Left forelimb (tissue), 1 donor: Measurements from ENCODE around the gene LRRC32.
"Not testable (repeated sequence)": the region's sequence is repeated elsewhere in the genome, so short reads cannot be mapped to it uniquely, and the experiment has no call there.

ENCODE experiments used
- DNase-seq: peaks from one replicate; pipeline ENCODE4 v3.0.0-alpha.2; 2018; ENCODE audit warnings: low spot score

Gene LRRC32

DNA sequence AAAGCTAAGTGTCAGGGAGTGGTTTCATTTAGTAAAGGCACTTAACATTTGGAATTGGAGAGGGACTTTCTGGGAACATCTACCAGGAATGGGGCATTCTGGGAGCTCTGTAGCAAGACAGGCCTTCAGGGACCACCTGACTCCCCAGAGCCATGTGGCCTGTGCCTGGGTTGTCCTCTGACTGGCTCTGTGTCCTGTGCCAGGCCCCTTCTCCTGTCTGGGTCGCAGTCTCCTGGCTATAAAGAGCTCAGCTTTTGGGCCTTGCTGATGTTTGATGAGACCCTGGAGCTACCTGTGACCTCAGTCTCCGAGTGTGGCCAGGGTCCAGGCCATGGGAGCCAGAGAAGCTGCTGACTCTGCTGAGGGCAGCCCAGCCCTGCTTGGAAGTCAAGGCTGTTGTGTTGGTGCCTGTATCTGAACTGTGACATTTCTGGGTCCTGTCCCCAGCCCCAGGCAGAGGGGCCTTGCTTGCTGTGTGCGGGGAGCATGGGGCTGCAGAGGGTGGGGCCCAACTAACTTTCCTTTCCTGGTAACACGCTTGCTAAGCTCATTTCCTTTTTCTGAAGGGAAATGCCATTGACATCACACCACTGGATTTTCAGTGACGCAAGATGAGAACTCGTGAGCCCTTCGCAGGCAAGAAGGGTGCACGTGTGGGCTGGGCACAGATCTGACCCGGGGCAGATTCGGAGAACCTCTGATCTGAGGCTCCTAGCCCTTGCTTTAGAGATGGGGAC, 41.3 kb downstream of the LRRC32 start:
- DNase-seq: peak; percentile 63

- no peak for DNase-seq
These were observed 42.1 kb downstream of the LRRC32 start for GRCh38 chr11:76628408-76628947.

DNA sequence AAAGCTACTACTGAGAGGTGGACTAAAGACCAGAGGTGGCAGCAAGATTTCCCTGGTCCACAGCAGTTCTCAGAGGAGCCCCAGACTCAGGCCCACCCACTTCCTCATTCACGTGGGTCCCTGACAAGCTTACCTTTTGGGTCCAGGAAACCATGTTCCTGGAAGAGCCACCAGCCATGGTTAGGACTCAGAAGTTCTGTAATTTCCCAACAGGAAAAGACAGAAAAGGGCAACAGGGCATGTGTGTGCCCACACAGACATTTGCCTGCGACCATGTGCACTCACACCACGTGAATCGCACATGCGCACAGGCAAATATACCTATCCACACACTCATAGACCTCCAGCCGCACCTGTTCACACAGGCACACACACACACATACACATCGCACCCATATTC, 42.9 kb downstream of the LRRC32 start:
- peak; percentile 60 for DNase-seq

DNA sequence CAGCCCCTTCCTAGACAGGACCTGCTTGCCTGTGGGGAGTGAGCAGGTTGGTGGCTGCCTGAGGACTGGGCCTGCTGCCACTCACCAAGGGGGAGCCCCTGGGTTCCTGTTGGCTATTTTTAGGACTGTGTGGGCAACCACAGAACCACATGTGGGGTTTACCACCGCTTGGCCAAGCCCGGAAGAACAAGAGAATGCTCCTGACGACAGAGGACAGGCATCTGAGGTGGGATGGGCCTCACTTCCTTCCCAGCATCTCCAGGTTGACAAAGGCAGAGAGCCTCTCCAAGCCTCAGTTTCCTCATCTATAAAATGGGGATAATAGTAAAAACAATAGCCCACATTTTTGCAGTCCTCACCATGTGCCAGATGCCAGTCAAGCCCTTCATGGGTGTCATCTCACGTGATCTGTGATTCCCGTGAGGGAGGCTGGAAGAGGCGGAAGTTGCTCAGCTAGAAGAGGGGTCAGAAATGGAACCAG, 43.6 kb downstream of the LRRC32 start:
- peak; percentile 66 for DNase-seq

DNA sequence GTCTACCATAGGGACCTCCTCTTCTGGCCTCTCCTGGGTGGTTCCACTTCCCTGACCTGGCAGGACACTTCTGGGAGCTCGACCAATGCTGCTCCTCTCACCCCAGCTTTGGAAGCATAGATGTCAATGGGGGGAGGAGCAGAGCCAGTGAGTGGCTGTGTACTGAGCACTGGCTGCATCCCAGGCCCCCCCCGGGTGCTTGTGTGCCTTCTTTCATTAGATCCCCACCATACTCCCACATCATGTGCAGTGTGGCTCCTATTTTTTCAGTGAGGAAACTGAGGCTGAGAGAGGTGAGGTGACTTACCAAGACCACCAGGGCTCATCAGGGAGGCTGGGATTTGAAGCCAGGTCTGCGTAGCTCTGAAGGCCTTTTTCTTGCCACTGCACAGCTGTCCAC, 44.3 kb downstream of the LRRC32 start:
- no peak for DNase-seq

DNA sequence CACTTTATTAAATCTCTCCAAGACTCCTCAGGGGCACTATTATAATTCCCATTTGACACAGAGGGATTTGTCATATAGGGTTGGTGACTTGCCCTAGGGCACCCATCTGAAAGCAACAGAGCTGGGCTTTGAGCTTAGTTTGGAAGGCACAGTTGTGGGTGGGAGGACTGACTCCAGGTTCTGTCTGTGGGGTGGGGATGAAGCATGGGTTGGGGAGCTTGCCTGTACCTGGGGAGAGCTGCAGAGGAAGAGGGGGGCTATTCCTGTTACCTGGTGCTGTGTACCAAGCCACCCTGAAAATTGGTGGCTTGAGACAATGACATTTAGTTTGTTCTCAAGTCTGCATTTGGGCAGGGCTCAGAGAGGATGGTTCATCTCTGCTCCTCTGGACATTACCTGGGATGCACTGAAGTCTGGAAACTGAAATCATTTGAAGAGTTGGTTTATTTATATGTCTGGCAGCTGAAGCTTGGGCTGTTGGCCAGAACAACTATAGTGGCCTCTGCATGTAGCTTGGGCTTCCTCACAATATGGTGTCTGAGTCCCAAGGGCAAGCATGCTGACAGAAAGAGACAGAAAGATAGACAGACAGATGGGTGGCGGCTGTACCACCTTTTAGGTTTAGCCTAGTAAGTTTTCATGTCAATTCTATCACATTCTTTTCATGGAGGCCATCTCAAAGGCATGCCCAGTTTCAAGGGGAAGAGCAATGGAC, 44.9 kb downstream of the LRRC32 start:
- peak; percentile 55 for DNase-seq

DNA sequence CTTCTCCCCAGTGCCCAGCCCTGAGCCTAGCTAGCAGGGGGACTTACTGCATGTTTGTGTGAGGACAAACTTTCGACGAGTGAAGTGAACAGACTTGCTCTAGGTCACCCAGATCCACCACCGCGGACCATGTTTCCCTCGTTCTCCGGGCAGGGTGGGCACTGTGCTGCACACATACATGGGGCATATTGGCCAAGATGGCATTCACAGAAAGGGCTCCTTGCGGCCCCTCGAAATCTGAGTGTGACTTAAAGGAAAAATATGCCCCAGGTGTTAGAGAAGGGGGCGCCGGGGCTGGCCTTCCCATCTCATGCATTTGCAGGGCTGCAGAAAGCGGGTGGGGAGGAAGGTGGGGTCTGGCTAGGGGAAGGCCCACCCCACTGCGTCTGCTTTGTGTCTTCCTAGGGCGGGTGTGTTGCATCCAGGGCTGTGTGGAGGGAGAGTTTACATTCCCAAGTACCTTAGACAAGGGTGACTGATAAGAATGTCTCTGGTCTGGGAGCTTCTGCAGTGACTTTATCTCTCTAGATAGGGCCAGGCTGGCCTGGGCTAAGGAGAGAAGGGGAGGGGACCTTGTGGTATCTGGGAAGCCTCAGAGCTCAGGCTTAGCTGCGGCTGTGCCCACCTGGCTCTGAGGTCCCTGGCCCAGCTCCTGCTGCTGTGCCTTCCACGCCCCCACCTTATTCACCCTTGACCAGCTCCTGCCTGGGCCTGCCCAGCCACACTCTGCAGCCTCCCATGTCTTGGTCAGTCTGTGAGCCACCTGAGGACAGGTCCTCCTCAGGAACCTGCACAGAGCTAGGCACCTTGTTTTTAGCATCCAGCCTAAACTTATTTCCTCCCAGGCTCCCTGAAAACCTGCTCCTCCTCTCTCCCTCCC, 45.8 kb downstream of the LRRC32 start:
- peak; percentile 55 for DNase-seq

DNA sequence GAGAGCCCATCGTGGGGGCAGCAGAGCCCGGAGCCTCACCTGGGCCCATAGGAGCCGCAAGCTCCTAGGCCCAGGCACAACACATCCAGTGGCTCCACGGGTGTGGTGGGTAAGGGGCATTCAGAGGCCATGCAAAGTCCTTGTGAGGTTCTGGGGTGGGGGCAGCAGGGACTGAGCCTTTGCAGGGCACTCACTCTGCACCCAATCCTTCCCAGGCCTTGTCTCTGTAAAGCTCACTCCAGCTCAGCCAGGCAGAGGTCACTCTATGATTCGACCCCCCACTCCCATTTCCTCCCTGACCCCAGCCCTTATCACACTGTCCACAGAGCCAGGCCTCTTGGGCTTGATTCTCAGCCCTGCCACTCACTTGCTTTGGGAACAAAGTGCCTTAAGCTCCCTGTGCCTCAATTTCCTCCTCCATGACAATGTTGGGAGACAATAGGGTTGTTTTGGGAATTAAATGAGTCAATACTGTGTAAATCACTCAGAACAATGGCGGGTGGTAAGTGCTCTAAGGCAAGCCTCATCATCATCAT, 46.6 kb downstream of the LRRC32 start:
- no peak for DNase-seq

DNA sequence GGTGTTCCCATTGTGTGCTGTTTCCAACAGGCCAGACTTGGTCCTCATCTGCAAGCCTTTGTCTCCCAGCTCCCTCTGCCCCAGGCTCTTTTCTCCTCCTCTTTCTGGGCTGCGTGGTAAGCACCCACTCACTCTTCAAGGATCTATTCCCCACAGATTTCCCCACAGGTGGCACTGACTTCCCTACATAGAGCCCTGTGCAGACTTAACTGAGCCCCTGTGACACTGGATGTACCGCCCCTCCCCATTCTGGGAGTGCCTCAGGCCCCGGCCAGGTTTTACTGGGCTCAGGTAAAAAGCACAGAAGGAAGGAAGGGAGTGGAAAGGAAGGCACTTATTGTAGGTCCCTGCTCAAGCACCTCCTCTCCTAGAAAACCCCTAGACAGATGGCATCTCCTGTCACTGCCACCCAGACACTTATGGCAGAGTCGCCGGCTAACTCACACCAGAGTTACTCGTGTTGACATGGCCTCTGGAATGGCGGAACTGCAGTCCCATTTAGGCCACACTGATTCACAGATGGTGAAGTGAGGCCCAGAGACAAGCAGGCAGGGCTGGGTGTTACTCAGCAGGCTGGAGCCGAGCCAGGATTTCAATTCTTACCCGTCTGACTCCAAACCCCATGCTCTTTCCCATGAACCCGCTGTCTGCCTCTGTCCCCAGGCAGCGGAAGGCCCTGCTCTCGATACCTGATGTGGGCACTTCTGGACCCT, 47.2 kb downstream of the LRRC32 start:
- DNase-seq: no peak

GRCh38 chr11:76622493-76623094, 48.0 kb downstream of the LRRC32 start:
- DNase-seq: peak; percentile 50

DNA sequence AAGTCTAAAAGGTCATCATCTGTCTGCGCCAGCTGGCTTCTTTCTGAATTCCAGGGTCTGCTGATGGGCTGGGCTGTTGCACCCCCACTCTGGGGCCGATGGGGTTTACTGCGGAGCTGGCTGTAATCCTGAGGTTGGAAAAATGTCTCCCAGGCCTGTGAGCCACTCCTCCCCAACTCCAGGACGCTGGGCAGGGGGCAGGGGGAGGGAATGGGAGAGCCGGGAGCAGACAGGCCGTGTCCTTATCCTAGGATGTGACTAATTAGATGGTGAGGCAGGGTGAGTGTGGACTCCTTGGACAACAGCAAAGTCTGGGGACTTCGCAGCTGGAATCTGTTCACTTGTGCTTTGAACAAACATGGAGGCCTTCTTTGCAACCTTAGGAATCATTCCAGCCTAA, 48.7 kb downstream of the LRRC32 start:
- peak; percentile 64 for DNase-seq

DNA sequence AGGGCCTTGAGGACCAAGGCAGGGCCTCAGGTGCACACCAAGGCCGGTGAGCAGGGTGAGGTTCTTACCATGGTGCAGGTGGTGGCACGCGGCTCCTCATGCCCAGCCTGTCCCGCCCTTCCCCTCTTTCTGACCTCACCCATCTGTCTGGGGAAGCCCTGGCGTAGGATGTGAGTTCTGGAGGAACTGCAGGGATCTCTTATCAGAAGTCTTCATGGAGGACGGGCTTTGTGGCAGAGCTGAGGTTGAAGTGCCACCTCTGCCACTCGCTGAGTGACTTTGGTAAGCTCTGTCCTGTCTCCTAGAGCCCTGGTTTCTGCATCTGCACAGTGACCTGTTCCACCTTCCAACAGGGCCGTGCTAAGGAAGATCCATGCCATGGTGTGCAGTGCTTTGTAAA, 49.1 kb downstream of the LRRC32 start:
- DNase-seq: peak; percentile 59

GRCh38 chr11:76620489-76620888, 50.1 kb downstream of the LRRC32 start:
- DNase-seq: no peak

DNA sequence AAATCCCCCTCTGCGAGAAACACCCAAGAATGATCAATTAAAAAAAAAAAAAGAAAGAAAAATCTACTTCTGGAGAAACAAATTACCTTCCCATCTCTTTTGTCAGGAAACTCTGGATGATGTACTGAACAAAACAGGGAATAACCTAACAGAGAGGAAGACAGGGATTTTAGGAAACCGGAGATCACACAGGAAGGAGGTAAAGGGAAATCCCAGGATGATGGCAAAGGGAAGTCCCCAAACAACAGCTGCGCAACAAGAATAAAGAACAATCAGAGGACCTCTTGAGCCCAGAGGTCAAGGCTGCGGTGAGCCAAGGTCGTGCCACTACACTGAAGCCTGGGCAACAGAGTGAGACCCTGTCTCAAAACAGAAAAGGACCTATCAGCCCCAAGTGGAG, 50.7 kb downstream of the LRRC32 start:
- DNase-seq: not testable (repeated sequence)

DNA sequence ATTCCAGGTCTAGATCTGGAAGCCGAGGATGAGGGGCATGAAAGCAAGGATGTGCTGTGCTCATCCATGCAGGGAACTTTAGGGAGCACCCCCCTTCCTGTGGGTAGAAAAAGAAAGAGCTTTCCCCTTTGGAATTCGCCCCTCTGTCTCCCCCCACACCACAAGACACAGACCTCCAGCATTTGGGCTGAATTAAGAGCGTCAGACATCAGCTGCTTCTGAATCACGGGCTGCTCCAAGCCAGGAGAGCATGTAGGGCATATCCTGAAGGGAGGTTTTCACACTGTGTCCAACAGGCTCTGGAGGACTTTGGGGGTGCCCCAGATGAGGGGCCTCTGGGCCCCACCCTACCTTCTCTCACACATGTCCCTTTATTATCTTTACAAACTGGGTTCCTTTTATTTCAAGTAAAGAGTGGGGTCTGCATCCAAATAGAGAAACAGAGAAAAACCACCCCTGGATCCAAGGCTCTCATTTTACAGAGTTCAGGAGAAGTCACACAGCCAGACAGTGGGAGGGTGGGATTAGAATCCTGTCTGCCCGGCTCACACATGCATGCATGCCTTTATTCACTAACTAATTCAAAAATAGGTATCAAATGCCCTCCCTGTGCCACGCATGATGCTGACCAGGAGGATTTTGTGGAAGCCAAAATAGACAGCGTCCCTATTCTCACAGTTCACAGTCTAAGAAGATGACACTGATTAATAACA, 52.8 kb downstream of the LRRC32 start:
- DNase-seq: peak; percentile 48

- peak; percentile 59 for DNase-seq
These were observed 53.6 kb downstream of the LRRC32 start for GRCh38 chr11:76616676-76617552.

- DNase-seq: peak; percentile 55
These were observed 54.6 kb downstream of the LRRC32 start for GRCh38 chr11:76615950-76616349.

GRCh38 chr11:76614471-76615179, 55.9 kb downstream of the LRRC32 start:
- DNase-seq: peak; percentile 59
